ENCODE measurements around the gene SBNO2.
A peak's percentile ranks its signal among the peaks of the same experiment; 100 is the strongest.

Gene SBNO2

GRCh38 chr19:1109032-1109551 is 65.0 kb downstream of the SBNO2 start:
- H3K4me3 ChIP-seq (ENCODE audit: low read depth, low read length) = no peak overlapping the region

GRCh38 chr19:1108291-1109031 is 65.6 kb downstream of the SBNO2 start:
- no peak overlapping the region for H3K4me3 ChIP-seq (ENCODE audit: low read depth, low read length)

- H3K4me3 ChIP-seq (ENCODE audit: low read depth, low read length) = no peak overlapping the region
These were observed 66.3 kb downstream of the SBNO2 start for GRCh38 chr19:1107661-1108261.

- no peak overlapping the region for H3K4me3 ChIP-seq (ENCODE audit: low read depth, low read length)
These were observed 67.0 kb downstream of the SBNO2 start for GRCh38 chr19:1106841-1107660.

- H3K4me3 ChIP-seq (ENCODE audit: low read depth, low read length) = no peak overlapping the region
These were observed 67.9 kb downstream of the SBNO2 start for GRCh38 chr19:1105873-1106840.

GRCh38 chr19:1105008-1105872 is 68.8 kb downstream of the SBNO2 start:
- peak overlapping the region; percentile 72 for H3K4me3 ChIP-seq (ENCODE audit: low read depth, low read length)

- H3K4me3 ChIP-seq (ENCODE audit: low read depth, low read length) = peak overlapping the region; percentile 72
These were observed 69.6 kb downstream of the SBNO2 start for GRCh38 chr19:1104311-1105007.

- peak within 1 kb of the TSS; percentile 72 for H3K4me3 ChIP-seq (ENCODE audit: low read depth, low read length)
These were observed 70.3 kb downstream of the SBNO2 start, which contains the start of gene GPX4 for GRCh38 chr19:1103708-1104310. Gene GPX4, plus strand, starts transcription at chr19:1103994. Its CDS starts 50 bp downstream, at chr19:1104044.

GRCh38 chr19:1103132-1103707 is 70.8 kb downstream of the SBNO2 start:
- H3K4me3 ChIP-seq (ENCODE audit: low read depth, low read length) = no peak overlapping the region

GRCh38 chr19:1102407-1103131 is 71.5 kb downstream of the SBNO2 start:
- no peak overlapping the region for H3K4me3 ChIP-seq (ENCODE audit: low read depth, low read length)

GRCh38 chr19:1101337-1101698 is 72.8 kb downstream of the SBNO2 start:
- H3K4me3 ChIP-seq (ENCODE audit: low read depth, low read length) = no peak overlapping the region

GRCh38 chr19:1098177-1099051 is 75.7 kb downstream of the SBNO2 start:
- H3K4me3 ChIP-seq (ENCODE audit: low read depth, low read length) = no peak overlapping the region

GRCh38 chr19:1097810-1098176 is 76.3 kb downstream of the SBNO2 start:
- H3K4me3 ChIP-seq (ENCODE audit: low read depth, low read length) = no peak overlapping the region

- peak within 1 kb of the TSS; percentile 87 for H3K4me3 ChIP-seq (ENCODE audit: low read depth, low read length)
These were observed 78.9 kb downstream of the SBNO2 start, which contains the start of gene POLR2E for GRCh38 chr19:1094978-1095701. Gene POLR2E, minus strand, starts transcription at chr19:1095375. Its CDS starts 60 bp downstream, at chr19:1095315.

- peak overlapping the region; percentile 87 for H3K4me3 ChIP-seq (ENCODE audit: low read depth, low read length)
These were observed 79.5 kb downstream of the SBNO2 start for GRCh38 chr19:1094655-1094977.
